ENCODE data around the gene CAPN13. TPM values are rescaled to one million over a fixed set of nuclear protein-coding genes. Genes with fewer than 3 reads are reported as not detected.

The CAPN13 gene
- total RNA-seq, 4 donors from 2014 or later, result not detected

DNA sequence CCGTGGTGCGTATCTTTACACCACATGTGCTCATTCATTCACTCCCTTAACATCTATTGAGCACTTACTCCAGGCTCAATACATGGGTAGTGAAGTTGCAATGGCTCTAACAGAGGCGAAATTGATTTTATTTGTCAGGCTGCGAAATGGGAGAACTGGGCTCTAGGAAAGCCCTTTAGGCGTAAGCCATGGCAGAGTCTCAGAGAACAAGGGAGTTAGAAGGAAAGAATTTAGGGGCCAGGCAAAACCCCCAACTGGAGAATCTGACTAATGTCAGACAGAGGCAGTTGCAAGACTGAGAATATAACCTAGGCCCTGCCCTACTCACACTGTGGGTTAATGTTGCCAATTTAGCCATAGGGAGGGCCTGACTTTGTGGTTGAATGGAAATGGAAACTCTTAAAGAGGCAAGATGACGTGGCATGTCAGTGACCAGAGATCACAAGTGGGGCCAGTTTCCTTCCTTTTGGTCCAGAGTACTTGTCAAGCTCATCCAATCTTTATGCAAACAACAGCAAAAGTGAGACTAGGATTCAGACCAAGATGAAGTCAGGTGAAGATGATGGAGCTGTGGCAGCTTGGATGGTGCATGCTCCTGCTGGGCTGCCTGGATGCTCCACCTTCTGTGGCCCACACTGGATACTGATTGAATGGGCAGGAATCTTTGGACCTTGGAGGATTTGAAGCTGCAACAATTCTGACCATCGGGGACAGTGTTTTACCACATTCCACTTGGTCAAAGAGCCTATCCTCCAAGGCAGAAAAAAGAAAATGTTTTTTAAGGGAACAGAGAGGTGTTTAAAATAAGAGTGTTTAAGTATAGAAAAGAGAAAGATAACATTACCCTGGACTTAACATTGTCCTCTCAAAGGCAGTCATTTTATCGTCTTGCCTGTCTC, 92.2 kb downstream of the CAPN13 start:
- TF ChIP-seq, protein P1, sequence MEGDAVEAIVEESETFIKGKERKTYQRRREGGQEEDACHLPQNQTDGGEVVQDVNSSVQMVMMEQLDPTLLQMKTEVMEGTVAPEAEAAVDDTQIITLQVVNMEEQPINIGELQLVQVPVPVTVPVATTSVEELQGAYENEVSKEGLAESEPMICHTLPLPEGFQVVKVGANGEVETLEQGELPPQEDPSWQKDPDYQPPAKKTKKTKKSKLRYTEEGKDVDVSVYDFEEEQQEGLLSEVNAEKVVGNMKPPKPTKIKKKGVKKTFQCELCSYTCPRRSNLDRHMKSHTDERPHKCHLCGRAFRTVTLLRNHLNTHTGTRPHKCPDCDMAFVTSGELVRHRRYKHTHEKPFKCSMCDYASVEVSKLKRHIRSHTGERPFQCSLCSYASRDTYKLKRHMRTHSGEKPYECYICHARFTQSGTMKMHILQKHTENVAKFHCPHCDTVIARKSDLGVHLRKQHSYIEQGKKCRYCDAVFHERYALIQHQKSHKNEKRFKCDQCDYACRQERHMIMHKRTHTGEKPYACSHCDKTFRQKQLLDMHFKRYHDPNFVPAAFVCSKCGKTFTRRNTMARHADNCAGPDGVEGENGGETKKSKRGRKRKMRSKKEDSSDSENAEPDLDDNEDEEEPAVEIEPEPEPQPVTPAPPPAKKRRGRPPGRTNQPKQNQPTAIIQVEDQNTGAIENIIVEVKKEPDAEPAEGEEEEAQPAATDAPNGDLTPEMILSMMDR (IDR thresholded peaks at IDR 0.05; ENCODE audit: low read depth), result no peak

DNA sequence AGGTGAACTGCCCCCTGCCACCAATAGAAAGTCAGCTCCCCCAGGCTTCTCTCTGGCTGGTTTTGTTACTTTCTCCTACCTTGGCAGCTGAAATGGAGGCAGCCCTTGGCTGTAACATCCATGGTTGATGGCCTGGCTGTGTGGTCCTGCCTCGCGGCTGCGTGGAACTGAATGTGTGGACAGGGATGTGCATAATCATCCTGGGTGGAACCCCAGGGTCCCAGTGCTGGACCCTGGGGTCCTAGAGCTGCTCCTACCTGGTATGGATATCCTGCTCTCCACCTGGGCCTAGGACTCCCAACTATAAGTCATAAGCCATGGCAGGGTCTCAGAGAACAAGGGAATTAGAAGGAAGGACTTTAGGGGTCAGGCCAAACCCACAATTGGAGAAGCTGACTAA, 93.5 kb downstream of the CAPN13 start:
- TF ChIP-seq, protein P1 (IDR thresholded peaks at IDR 0.05; ENCODE audit: low read depth), result no peak

DNA sequence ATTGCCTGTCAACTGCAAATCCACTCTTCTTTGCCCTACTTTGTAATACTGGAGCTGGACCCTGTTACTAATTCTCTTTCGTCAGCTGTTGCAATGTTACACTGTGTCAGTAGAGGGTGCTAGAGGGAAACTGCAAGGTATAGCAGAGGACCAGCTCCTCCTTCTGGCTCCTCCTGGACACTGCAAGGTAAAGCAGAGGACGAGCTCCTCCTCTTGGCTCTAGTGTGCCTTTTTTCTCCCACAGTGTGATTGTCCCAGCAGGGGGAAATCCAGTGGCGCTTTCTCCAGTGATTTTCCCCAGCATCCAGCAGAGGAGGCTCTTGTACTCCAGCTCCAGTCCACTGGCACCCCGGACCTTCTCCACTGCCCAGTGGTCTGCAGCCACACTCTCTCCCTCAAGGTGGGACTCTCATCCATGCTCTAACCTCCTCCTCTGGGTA, 95.6 kb downstream of the CAPN13 start:
- TF ChIP-seq, protein P1 (IDR thresholded peaks at IDR 0.05; ENCODE audit: low read depth), result no peak

DNA sequence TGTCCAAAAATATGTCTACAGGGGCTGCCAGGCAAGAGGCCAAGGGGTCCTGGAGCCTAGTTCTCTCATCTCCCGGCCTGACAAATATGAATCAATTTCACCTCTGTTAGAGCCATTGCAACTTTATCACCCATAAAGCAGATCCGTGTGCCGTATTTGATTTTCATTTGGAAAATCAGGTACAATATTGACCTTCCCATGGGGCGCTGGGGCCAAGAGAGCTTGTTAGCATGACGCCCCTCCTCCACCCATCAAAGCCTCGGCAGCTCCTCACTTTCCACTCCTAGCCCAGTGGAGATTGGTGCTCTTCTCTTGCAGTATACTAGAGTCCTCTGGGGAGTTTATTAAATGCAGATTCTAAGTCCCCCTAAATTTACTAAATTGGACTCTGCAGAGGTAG, 96.8 kb downstream of the CAPN13 start:
- TF ChIP-seq, protein P1 (IDR thresholded peaks at IDR 0.05; ENCODE audit: low read depth), result no peak

DNA sequence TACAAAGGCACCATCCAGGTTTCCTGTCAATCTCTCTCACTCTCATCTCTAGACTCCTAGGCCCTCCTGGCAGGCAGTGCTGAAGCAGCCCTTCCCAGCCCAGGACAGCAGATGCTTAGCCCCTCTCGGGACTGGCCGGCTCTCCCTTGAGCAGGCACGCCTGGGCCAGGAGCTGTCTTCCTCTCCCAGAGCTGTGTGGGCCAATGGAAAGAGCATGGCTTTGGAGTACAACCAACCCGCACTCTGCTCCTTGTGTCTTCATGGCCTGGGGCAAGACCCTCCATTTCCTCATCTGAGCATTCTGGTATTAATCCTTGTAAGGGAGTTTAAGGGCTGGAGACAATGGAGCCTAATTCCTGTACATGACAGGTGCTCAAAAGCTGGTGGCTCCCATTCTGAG, 97.2 kb downstream of the CAPN13 start:
- TF ChIP-seq, protein P1 (IDR thresholded peaks at IDR 0.05; ENCODE audit: low read depth), result no peak

DNA sequence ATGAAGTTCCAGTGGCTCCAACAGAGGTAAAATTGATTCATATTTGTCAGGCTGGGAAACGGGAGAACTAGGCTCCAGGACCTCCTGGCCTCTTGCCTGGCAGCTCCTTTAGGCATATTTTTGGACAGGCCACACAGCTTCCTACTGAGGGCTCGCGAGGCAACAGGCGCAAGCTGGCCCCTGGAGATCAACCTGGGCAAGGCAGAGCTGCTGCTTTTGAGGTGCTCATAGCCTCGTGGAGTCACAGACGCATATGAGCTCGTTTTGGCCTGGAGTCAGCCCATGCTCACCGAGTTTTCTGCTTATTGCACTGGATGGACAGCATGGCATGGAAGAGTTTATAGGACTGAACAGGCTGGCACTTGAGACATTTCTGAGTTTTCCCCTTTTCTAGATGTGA, 97.7 kb downstream of the CAPN13 start:
- TF ChIP-seq, protein P1 (IDR thresholded peaks at IDR 0.05; ENCODE audit: low read depth), result no peak

DNA sequence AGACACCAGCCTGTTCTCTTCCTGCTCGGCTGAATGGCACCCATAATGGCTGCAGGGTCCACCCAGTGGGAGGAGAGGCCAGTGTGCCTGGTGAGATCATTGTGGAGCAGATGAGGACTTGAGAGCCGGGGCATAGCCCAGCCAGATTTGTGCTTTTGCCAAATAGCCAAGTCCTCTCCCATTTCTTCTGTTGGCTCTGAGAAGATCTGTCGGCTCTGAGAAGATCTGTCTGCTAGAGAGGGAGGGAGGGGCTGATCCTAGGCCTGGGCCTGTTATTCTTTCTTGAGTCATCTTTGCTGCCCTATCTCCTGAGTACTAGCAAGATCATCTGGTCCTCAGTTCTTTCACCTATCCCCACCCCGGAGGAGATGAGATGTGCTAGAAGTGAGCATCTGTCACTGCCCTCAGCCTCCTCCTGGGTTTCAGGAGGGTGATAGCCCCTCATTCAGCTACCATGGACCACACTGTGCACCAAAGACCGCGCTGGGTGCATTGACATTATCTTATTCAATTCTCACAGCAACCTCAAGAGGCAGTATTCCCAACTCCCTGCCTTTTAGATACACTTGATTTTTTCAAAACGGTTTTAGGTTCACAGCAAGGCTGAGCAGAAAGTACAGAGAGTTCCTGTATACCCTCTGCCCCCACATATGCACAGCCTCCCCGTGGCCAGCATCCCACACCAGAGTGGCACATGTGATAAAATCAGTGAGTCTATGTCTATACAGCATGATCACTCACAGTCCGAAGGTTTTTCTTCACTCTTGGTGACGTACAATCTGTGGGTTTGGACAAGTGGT, 98.6 kb downstream of the CAPN13 start:
- TF ChIP-seq, protein P1 (IDR thresholded peaks at IDR 0.05; ENCODE audit: low read depth), result no peak

Data from subcutaneous adipose tissue (tissue), 4 donors.